ENCODE results near the gene UBA1. TPM values are rescaled to one million over a fixed set of nuclear protein-coding genes. Genes with fewer than 3 reads are reported as not detected.

UBA1 gene
- total RNA-seq, 3 donors from 2014 or later (not counting 1 experiment from before 2014, with no cell fraction given): 118 to 168 (median 120) TPM

- Histone ChIP-seq H3K9me3 (ENCODE audit: control insufficient read depth, insufficient read depth, low read length) (no peaks in the 10 kb centered on the region), H3K4me1 (ENCODE audit: control insufficient read depth, insufficient read depth, low read length) (no peaks in the 10 kb centered on the region), H3K4me3 (ENCODE audit: low read length) (no peak overlapping the region), H3K27ac (ENCODE audit: low read length) (no peak overlapping the region), H3K27me3 (ENCODE audit: control insufficient read depth, insufficient read depth, low read length) (no peaks in the 10 kb centered on the region), H3K36me3 (ENCODE audit: control insufficient read depth, insufficient read depth, low read length) (peaks cover 51% of the 10 kb centered on the region)
- no peak overlapping the region for H3K4me3 Mint-ChIP-seq
- no peaks in the 10 kb centered on the region for H3K4me1 Mint-ChIP-seq
- intact Hi-C loops (cut with micrococcal nuclease): no loop called here
- TF ChIP-seq CTCF (IDR thresholded peaks at IDR 0.05): no peak
- H3K9me3 Mint-ChIP-seq: no peaks in the 10 kb centered on the region
- DNase-seq (no peak), ATAC-seq (no peak)
- 97% methylated on average over 10 of the region's 10 CpGs for WGBS (ENCODE audit: insufficient coverage)
- H3K36me3 Mint-ChIP-seq: no peaks in the 10 kb centered on the region
- no peaks in the 10 kb centered on the region for H3K27me3 Mint-ChIP-seq (ENCODE audit: low read depth in 2 of 2)
- H3K27ac Mint-ChIP-seq: no peak overlapping the region
Observed at GRCh38 chrX:47181301-47181700, 12.3 kb upstream of the UBA1 start.

- H3K4me3 Mint-ChIP-seq: no peak overlapping the region
- Histone ChIP-seq H3K9me3 (ENCODE audit: control insufficient read depth, insufficient read depth, low read length) (no peaks in the 10 kb centered on the region), H3K27ac (ENCODE audit: low read length) (no peak overlapping the region), H3K36me3 (ENCODE audit: control insufficient read depth, insufficient read depth, low read length) (peaks cover 50% of the 10 kb centered on the region), H3K4me1 (ENCODE audit: control insufficient read depth, insufficient read depth, low read length) (no peaks in the 10 kb centered on the region), H3K27me3 (ENCODE audit: control insufficient read depth, insufficient read depth, low read length) (no peaks in the 10 kb centered on the region), H3K4me3 (ENCODE audit: low read length) (no peak overlapping the region)
- whole genome bisulfite sequencing (ENCODE audit: insufficient coverage): 98% methylated on average over 8 of the region's 9 CpGs
- DNase-seq: no peak
- TF ChIP-seq CTCF (IDR thresholded peaks at IDR 0.05): no peak
- no peak for ATAC-seq
- intact Hi-C loops (cut with micrococcal nuclease): no loop called here
- no peaks in the 10 kb centered on the region for H3K27me3 Mint-ChIP-seq (ENCODE audit: low read depth in 2 of 2)
- no peaks in the 10 kb centered on the region for H3K4me1 Mint-ChIP-seq
- no peaks in the 10 kb centered on the region for H3K36me3 Mint-ChIP-seq
- no peaks in the 10 kb centered on the region for H3K9me3 Mint-ChIP-seq
- H3K27ac Mint-ChIP-seq: no peak overlapping the region
Observed at GRCh38 chrX:47182106-47182700, 11.4 kb upstream of the UBA1 start.

- intact Hi-C loops (cut with micrococcal nuclease): no loop called here
- H3K4me3 ChIP-seq (ENCODE audit: low read length): no peak overlapping the region
- peaks cover 39% of the 10 kb centered on the region for H3K36me3 ChIP-seq (ENCODE audit: control insufficient read depth, insufficient read depth, low read length)
- no peaks in the 10 kb centered on the region for H3K9me3 Mint-ChIP-seq
- H3K27me3 Mint-ChIP-seq (ENCODE audit: low read depth in 2 of 2): no peaks in the 10 kb centered on the region
- no peak for TF ChIP-seq CTCF (IDR thresholded peaks at IDR 0.05)
- DNase-seq: no peak
- no peak overlapping the region for H3K4me3 Mint-ChIP-seq
- H3K9me3 ChIP-seq (ENCODE audit: control insufficient read depth, insufficient read depth, low read length): no peaks in the 10 kb centered on the region
- H3K27ac Mint-ChIP-seq: no peak overlapping the region
- H3K27me3 ChIP-seq (ENCODE audit: control insufficient read depth, insufficient read depth, low read length): no peaks in the 10 kb centered on the region
- no peak for ATAC-seq
- H3K27ac ChIP-seq (ENCODE audit: low read length): no peak overlapping the region
- no peaks in the 10 kb centered on the region for H3K4me1 Mint-ChIP-seq
- no peaks in the 10 kb centered on the region for H3K4me1 ChIP-seq (ENCODE audit: control insufficient read depth, insufficient read depth, low read length)
- no peaks in the 10 kb centered on the region for H3K36me3 Mint-ChIP-seq
- WGBS (ENCODE audit: insufficient coverage): 100% methylated on average over 3 of the region's 4 CpGs
Observed at GRCh38 chrX:47184486-47184885, 9.1 kb upstream of the UBA1 start.

- no peak overlapping the region for H3K4me3 Mint-ChIP-seq
- H3K36me3 ChIP-seq (ENCODE audit: control insufficient read depth, insufficient read depth, low read length): peaks cover 36% of the 10 kb centered on the region
- H3K9me3 ChIP-seq (ENCODE audit: control insufficient read depth, insufficient read depth, low read length): no peaks in the 10 kb centered on the region
- H3K27ac Mint-ChIP-seq: no peak overlapping the region
- H3K4me3 ChIP-seq (ENCODE audit: low read length): no peak overlapping the region
- no peak for TF ChIP-seq CTCF (IDR thresholded peaks at IDR 0.05)
- peaks cover under 1% of the 10 kb centered on the region for H3K4me1 ChIP-seq (ENCODE audit: control insufficient read depth, insufficient read depth, low read length)
- no peaks in the 10 kb centered on the region for H3K27me3 Mint-ChIP-seq (ENCODE audit: low read depth in 2 of 2)
- no peaks in the 10 kb centered on the region for H3K36me3 Mint-ChIP-seq
- ATAC-seq (no peak), DNase-seq (no peak)
- no peaks in the 10 kb centered on the region for H3K27me3 ChIP-seq (ENCODE audit: control insufficient read depth, insufficient read depth, low read length)
- no peaks in the 10 kb centered on the region for H3K4me1 Mint-ChIP-seq
- no peaks in the 10 kb centered on the region for H3K9me3 Mint-ChIP-seq
- no peak overlapping the region for H3K27ac ChIP-seq (ENCODE audit: low read length)
- 95% methylated on average over 14 of the region's 17 CpGs for WGBS (ENCODE audit: insufficient coverage)
- intact Hi-C loops (cut with micrococcal nuclease): no loop called here
Observed at GRCh38 chrX:47185241-47185640, 8.4 kb upstream of the UBA1 start.
